ENCODE data around the gene SLBP.

SLBP gene

DNA sequence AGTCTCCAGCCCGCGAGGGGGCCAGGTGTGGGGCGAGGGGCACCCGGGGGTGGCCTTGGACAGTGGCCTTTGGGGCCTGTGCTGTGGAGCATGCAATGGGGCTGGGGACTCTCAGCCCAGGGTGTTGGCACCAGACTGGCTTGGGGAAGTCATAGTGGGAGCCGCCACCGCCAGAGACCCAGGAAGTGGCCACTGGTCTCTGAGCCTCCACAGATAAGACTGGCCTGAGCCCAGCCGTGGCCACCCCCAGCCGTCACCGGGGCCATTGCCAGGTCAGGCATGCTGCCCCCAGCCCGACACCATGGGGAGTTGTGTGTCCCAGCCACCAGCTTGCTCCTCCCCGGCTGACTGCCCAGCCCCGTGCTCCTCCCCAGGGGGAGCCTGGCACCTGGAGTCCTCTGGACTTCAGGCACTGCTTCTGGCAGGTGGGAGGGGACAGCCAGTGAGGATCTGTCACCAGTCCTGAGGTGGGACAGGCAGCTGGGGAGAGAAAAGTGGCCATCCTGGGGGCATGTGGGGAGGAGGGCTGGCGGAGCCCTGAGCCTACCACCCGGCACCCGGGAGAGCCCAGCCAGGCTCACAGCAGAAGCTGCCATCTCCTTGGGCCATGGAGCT lies 41.7 kb upstream of the SLBP start:
- Histone ChIP-seq H2BK15ac (ENCODE audit: low read depth, poor library complexity, severe bottlenecking) (no peak overlapping the region), H3K27ac (ENCODE audit: low read length, poor library complexity, severe bottlenecking) (no peak overlapping the region), H3K4me3 (ENCODE audit: insufficient read depth in 1 of 2, low read depth in 1 of 2, low read length in 2 of 2) (no peak overlapping the region), H2AK5ac (ENCODE audit: low read length, severe bottlenecking) (no peak overlapping the region), H3K27me3 (ENCODE audit: control insufficient read depth in 1 of 2, insufficient read depth in 1 of 2, low read length in 2 of 2) (peaks cover 0 to 25% of the 10 kb centered on the region in 2 experiments), H3K4ac (ENCODE audit: low read depth in 1 of 2, low read length in 2 of 2) (no peak overlapping the region), H2BK120ac (ENCODE audit: low read depth, low read length) (no peak overlapping the region), H2BK5ac (ENCODE audit: low read depth, low read length, poor library complexity, severe bottlenecking) (no peak overlapping the region), H4K8ac (ENCODE audit: low read length) (no peak overlapping the region), H3K9ac (ENCODE audit: low read length) (no peak overlapping the region), H3K18ac (ENCODE audit: low read depth in 1 of 2, low read length in 2 of 2) (no peak overlapping the region), H3K14ac (ENCODE audit: low read length in 2 of 2) (peak overlapping the region in 1 of 2 experiments; percentile 53), H3K4me2 (ENCODE audit: low read length, poor library complexity, severe bottlenecking) (no peak overlapping the region), H2BK12ac (ENCODE audit: low read length in 2 of 2) (no peak overlapping the region), H4K91ac (ENCODE audit: low read length) (no peak overlapping the region), H3K79me1 (replicated peaks; ENCODE audit: low read length, poor library complexity, severe bottlenecking) (no peaks in the 10 kb centered on the region), H2AFZ (ENCODE audit: low read depth, low read length) (no peak overlapping the region), H3K23ac (ENCODE audit: low read length in 2 of 2) (no peak overlapping the region), H3K4me1 (ENCODE audit: control insufficient read depth, insufficient read depth, low read depth, low read length) (peaks cover 21% of the 10 kb centered on the region), H3K36me3 (ENCODE audit: control insufficient read depth in 1 of 2, insufficient read depth in 2 of 2, low read depth in 1 of 2, low read length in 2 of 2) (peaks cover 0 to 3% of the 10 kb centered on the region in 2 experiments), H3K9me3 (ENCODE audit: control insufficient read depth, low read length) (no peaks in the 10 kb centered on the region)
- 90% methylated on average over 15 of the region's 15 CpGs for whole genome bisulfite sequencing
- no peak for DNase-seq

DNA sequence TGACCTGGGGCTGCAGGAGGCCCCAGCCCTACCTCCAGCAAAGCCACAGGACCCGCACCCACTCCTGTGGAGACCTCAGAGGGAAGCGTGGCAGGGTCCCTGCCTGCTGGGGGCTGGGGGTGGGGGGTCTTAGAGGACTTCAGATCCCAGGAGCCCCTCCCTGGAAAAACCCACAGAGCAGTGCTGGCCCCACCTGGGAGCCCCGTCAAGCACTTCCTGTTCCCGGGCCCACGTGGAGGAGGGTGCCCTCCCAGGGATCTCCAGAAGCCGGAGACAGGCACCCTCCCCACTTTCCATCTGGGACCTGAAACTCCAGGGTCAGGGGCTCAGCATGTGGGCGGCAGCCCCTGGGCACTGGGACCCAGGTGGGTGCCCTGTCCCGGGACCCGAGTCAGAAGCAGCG lies 41.2 kb upstream of the SLBP start:
- Histone ChIP-seq H3K36me3 (ENCODE audit: control insufficient read depth in 1 of 2, insufficient read depth in 2 of 2, low read depth in 1 of 2, low read length in 2 of 2) (peaks cover 0 to 3% of the 10 kb centered on the region in 2 experiments), H4K91ac (ENCODE audit: low read length) (no peak overlapping the region), H2BK15ac (ENCODE audit: low read depth, poor library complexity, severe bottlenecking) (no peak overlapping the region), H2BK12ac (ENCODE audit: low read length in 2 of 2) (no peak overlapping the region), H2AFZ (ENCODE audit: low read depth, low read length) (no peak overlapping the region), H3K9ac (ENCODE audit: low read length) (no peak overlapping the region), H3K27ac (ENCODE audit: low read length, poor library complexity, severe bottlenecking) (no peak overlapping the region), H3K23ac (ENCODE audit: low read length in 2 of 2) (no peak overlapping the region), H2AK5ac (ENCODE audit: low read length, severe bottlenecking) (no peak overlapping the region), H3K27me3 (ENCODE audit: control insufficient read depth in 1 of 2, insufficient read depth in 1 of 2, low read length in 2 of 2) (peaks cover 0 to 28% of the 10 kb centered on the region in 2 experiments), H3K4me3 (ENCODE audit: insufficient read depth in 1 of 2, low read depth in 1 of 2, low read length in 2 of 2) (no peak overlapping the region), H3K79me1 (replicated peaks; ENCODE audit: low read length, poor library complexity, severe bottlenecking) (no peaks in the 10 kb centered on the region), H3K14ac (ENCODE audit: low read length in 2 of 2) (no peak overlapping the region), H2BK5ac (ENCODE audit: low read depth, low read length, poor library complexity, severe bottlenecking) (no peak overlapping the region), H3K18ac (ENCODE audit: low read depth in 1 of 2, low read length in 2 of 2) (no peak overlapping the region), H3K4me2 (ENCODE audit: low read length, poor library complexity, severe bottlenecking) (no peak overlapping the region), H3K9me3 (ENCODE audit: control insufficient read depth, low read length) (no peaks in the 10 kb centered on the region), H2BK120ac (ENCODE audit: low read depth, low read length) (no peak overlapping the region), H4K8ac (ENCODE audit: low read length) (no peak overlapping the region), H3K4me1 (ENCODE audit: control insufficient read depth, insufficient read depth, low read depth, low read length) (peaks cover 24% of the 10 kb centered on the region), H3K4ac (ENCODE audit: low read depth in 1 of 2, low read length in 2 of 2) (no peak overlapping the region)
- WGBS, result 79% methylated on average over 10 of the region's 10 CpGs
- DNase-seq, result no peak

GRCh38 chr4:1752284-1753041 lies 40.3 kb upstream of the SLBP start:
- H2BK5ac ChIP-seq (ENCODE audit: low read depth, low read length, poor library complexity, severe bottlenecking), result no peak overlapping the region
- no peaks in the 10 kb centered on the region for H3K9me3 ChIP-seq (ENCODE audit: control insufficient read depth, low read length)
- H3K36me3 ChIP-seq (ENCODE audit: control insufficient read depth in 1 of 2, insufficient read depth in 2 of 2, low read depth in 1 of 2, low read length in 2 of 2), result peaks cover 0 to 3% of the 10 kb centered on the region in 2 experiments
- H3K4ac ChIP-seq (ENCODE audit: low read depth in 1 of 2, low read length in 2 of 2), result no peak overlapping the region
- WGBS, result 78% methylated on average over 26 of the region's 35 CpGs
- no peak overlapping the region for H3K23ac ChIP-seq (ENCODE audit: low read length in 2 of 2)
- H3K14ac ChIP-seq (ENCODE audit: low read length in 2 of 2), result no peak overlapping the region
- DNase-seq, result no peak
- H2AFZ ChIP-seq (ENCODE audit: low read depth, low read length), result no peak overlapping the region
- H3K79me1 ChIP-seq (replicated peaks; ENCODE audit: low read length, poor library complexity, severe bottlenecking), result no peaks in the 10 kb centered on the region
- H3K27ac ChIP-seq (ENCODE audit: low read length, poor library complexity, severe bottlenecking), result no peak overlapping the region
- no peak overlapping the region for H3K4me2 ChIP-seq (ENCODE audit: low read length, poor library complexity, severe bottlenecking)
- H4K8ac ChIP-seq (ENCODE audit: low read length), result peak overlapping the region; percentile 72
- H3K18ac ChIP-seq (ENCODE audit: low read depth in 1 of 2, low read length in 2 of 2), result peak overlapping the region in 1 of 2 experiments; percentile 30
- no peak overlapping the region for H2AK5ac ChIP-seq (ENCODE audit: low read length, severe bottlenecking)
- H2BK15ac ChIP-seq (ENCODE audit: low read depth, poor library complexity, severe bottlenecking), result no peak overlapping the region
- H3K9ac ChIP-seq (ENCODE audit: low read length), result no peak overlapping the region
- H3K4me3 ChIP-seq (ENCODE audit: insufficient read depth in 1 of 2, low read depth in 1 of 2, low read length in 2 of 2), result no peak overlapping the region
- peaks cover 0 to 32% of the 10 kb centered on the region in 2 experiments for H3K27me3 ChIP-seq (ENCODE audit: control insufficient read depth in 1 of 2, insufficient read depth in 1 of 2, low read length in 2 of 2)
- H3K4me1 ChIP-seq (ENCODE audit: control insufficient read depth, insufficient read depth, low read depth, low read length), result peaks cover 20% of the 10 kb centered on the region
- no peak overlapping the region for H2BK12ac ChIP-seq (ENCODE audit: low read length in 2 of 2)
- H4K91ac ChIP-seq (ENCODE audit: low read length), result no peak overlapping the region
- no peak overlapping the region for H2BK120ac ChIP-seq (ENCODE audit: low read depth, low read length)

- no peak overlapping the region for H3K14ac ChIP-seq (ENCODE audit: low read length in 2 of 2)
- H3K27me3 ChIP-seq (ENCODE audit: control insufficient read depth in 1 of 2, insufficient read depth in 1 of 2, low read length in 2 of 2), result peaks cover 0 to 32% of the 10 kb centered on the region in 2 experiments
- WGBS, result 79% methylated on average over 8 of the region's 8 CpGs
- H3K18ac ChIP-seq (ENCODE audit: low read depth in 1 of 2, low read length in 2 of 2), result peak overlapping the region in 1 of 2 experiments; percentile 30
- no peak overlapping the region for H3K4ac ChIP-seq (ENCODE audit: low read depth in 1 of 2, low read length in 2 of 2)
- H3K4me2 ChIP-seq (ENCODE audit: low read length, poor library complexity, severe bottlenecking), result no peak overlapping the region
- peaks cover 0 to 3% of the 10 kb centered on the region in 2 experiments for H3K36me3 ChIP-seq (ENCODE audit: control insufficient read depth in 1 of 2, insufficient read depth in 2 of 2, low read depth in 1 of 2, low read length in 2 of 2)
- no peak for DNase-seq
- no peak overlapping the region for H3K23ac ChIP-seq (ENCODE audit: low read length in 2 of 2)
- H4K8ac ChIP-seq (ENCODE audit: low read length), result no peak overlapping the region
- no peak overlapping the region for H3K9ac ChIP-seq (ENCODE audit: low read length)
- no peak overlapping the region for H3K27ac ChIP-seq (ENCODE audit: low read length, poor library complexity, severe bottlenecking)
- H3K4me3 ChIP-seq (ENCODE audit: insufficient read depth in 1 of 2, low read depth in 1 of 2, low read length in 2 of 2), result no peak overlapping the region
- H2BK12ac ChIP-seq (ENCODE audit: low read length in 2 of 2), result no peak overlapping the region
- H4K91ac ChIP-seq (ENCODE audit: low read length), result no peak overlapping the region
- H2BK120ac ChIP-seq (ENCODE audit: low read depth, low read length), result no peak overlapping the region
- no peak overlapping the region for H2BK15ac ChIP-seq (ENCODE audit: low read depth, poor library complexity, severe bottlenecking)
- H3K79me1 ChIP-seq (replicated peaks; ENCODE audit: low read length, poor library complexity, severe bottlenecking), result no peaks in the 10 kb centered on the region
- no peaks in the 10 kb centered on the region for H3K9me3 ChIP-seq (ENCODE audit: control insufficient read depth, low read length)
- peaks cover 24% of the 10 kb centered on the region for H3K4me1 ChIP-seq (ENCODE audit: control insufficient read depth, insufficient read depth, low read depth, low read length)
- H2BK5ac ChIP-seq (ENCODE audit: low read depth, low read length, poor library complexity, severe bottlenecking), result no peak overlapping the region
- H2AK5ac ChIP-seq (ENCODE audit: low read length, severe bottlenecking), result no peak overlapping the region
- no peak overlapping the region for H2AFZ ChIP-seq (ENCODE audit: low read depth, low read length)
Observed at GRCh38 chr4:1751919-1752283, 39.8 kb upstream of the SLBP start.
